Transverse colon (tissue), 4 donors: ENCODE measurements around the gene ZBTB7C. TPM values are rescaled to one million over a fixed set of nuclear protein-coding genes. Genes with fewer than 3 reads are reported as not detected.

Source experiments
- DNase-seq: peaks from one replicate; pipeline ENCODE4 v3.0.0-alpha.2; 2019
- H3K27ac ChIP-seq, 4 donors: fragments of 200-600 bp; sonication (generic); 2 replicates each; pipeline ENCODE4 v1.5.1; 2016 to 2018; ENCODE audit warnings: inconsistent platforms in 4 of 4
- H3K27me3 ChIP-seq: fragments of 200-600 bp; sonication (generic); 2 replicates; pipeline ENCODE4 v1.5.1; 2017; ENCODE audit warnings: inconsistent platforms
- H3K36me3 ChIP-seq, 4 donors: fragments of 200-600 bp; sonication (generic); 2 replicates each; pipeline ENCODE4 v1.5.1; 2017 to 2019; ENCODE audit warnings: inconsistent platforms in 4 of 4
- H3K4me1 ChIP-seq, 4 donors: fragments of 200-600 bp; sonication (generic); 2 replicates each; pipeline ENCODE4 v1.5.1; 2017 to 2020; ENCODE audit warnings: inconsistent platforms in 4 of 4
- H3K4me3 ChIP-seq, 4 donors: fragments of 200-600 bp; sonication (generic); 1 replicate in 1 of 4; 2 replicates in 3 of 4; pipeline versions ENCODE4 v1.5.1 to v1.6.1; 2017 to 2019; ENCODE audit warnings: inconsistent platforms in 4 of 4
- H3K9me3 ChIP-seq, 2 donors: fragments of 200-600 bp; sonication (generic); 2 replicates each; pipeline ENCODE4 v1.5.1; 2017 to 2019; ENCODE audit warnings: inconsistent platforms in 2 of 2
- EP300 ChIP-seq: sonication (generic); formaldehyde crosslinking; IDR thresholded peaks from one replicate; pipeline ENCODE4 v1.6.1; 2017; ENCODE audit warnings: antibody characterized with exemption, low read depth
- POLR2A ChIP-seq: fragments of 450-650 bp; IDR thresholded peaks from one replicate; pipeline ENCODE4 v1.6.1; 2016; ENCODE audit warnings: antibody characterized with exemption, mild to moderate bottlenecking, moderate library complexity
- POLR2AphosphoS5 ChIP-seq, 3 donors: sonication (generic); formaldehyde crosslinking; IDR thresholded peaks; one replicate each; pipeline ENCODE4 v1.6.1; 2016; ENCODE audit warnings: antibody characterized with exemption in 3 of 3
- WGBS, 2 donors: methylation state at CpG; one replicate each; pipeline ENCODE4 v1.1.5; 2018; ENCODE audit warnings: low coverage in 1 of 2; 5-methylcytosine and 5-hydroxymethylcytosine counted together
- in situ Hi-C, 4 donors: fragments of 200-750 bp; cut with MboI; loops; one replicate each; pipeline versions ENCODE4 v1.15.0 to v1.15.1; 2017; ENCODE audit warnings: low sequenced_read_pairs in 3 of 4, low pct_ligation_motif_present in 1 of 4, low pct_unique_long_range_greater_than_20kb in 1 of 4
- intact Hi-C: fragments of 100-400 bp; cut with DNase I; formaldehyde crosslinking; loops from one replicate; pipeline ENCODE4 v1.15.1; 2023; ENCODE audit warnings: low total_unique reads
- total RNA-seq, 4 donors: library from RNA; depleted of rRNA; stranded (reverse); fragments of >200 nt; gene quantifications; one replicate each; pipeline ENCODE4 v1.1.0, GENCODE V29; 2016
- TF ChIP-seq, protein P1 (sequence below), 5 experiments: fragments of 200-600 bp in 3 of 5; fragments of 450-650 bp in 2 of 5; sonication (generic) in 3 of 5; IDR thresholded peaks; 1 replicate in 2 of 5; 2 replicates in 3 of 5; pipeline ENCODE4 v1.5.1; 2016 to 2017; ENCODE audit warnings: antibody characterized with exemption in 5 of 5, inconsistent platforms in 3 of 5, mild to moderate bottlenecking in 2 of 5, moderate library complexity in 1 of 5

ZBTB7C gene
- total RNA-seq, 4 donors from 2014 or later = 38.4 to 81.2 (median 47.5) TPM

DNA sequence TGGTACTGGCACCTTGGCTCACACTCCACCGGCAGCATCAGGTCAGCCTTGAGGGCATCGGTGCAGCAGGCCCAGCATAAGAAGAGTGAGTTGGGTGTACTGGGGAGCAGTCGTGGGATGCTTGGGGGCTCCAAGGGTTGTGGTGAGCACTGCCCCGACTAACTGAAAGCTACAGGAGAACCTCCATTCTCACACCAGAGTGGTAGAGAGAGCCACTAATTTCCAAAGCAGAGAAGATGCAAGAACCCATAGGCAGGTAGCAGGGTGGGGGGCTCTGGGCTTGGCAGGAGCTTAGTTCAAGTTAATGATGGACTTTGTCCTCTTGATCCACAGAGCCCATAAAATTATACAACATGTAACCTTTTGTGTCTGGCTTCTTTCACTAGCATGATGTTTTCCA lies 330.7 kb downstream of the ZBTB7C start:
- intact Hi-C loops (loop anchor here (5.0 kb wide), 1 partner anchor 39 kb away; no protein-coding TSS in a partner anchor), in situ Hi-C loops (no loop called here)
- Histone ChIP-seq H3K4me3 (no peak overlapping the region), H3K4me1 (no peaks in the 10 kb centered on the region), H3K9me3 (no peaks in the 10 kb centered on the region), H3K27ac (no peak overlapping the region), H3K36me3 (no peaks in the 10 kb centered on the region), H3K27me3 (no peaks in the 10 kb centered on the region)
- DNase-seq = no peak
- TF ChIP-seq POLR2A = no peak
- TF ChIP-seq, protein P1, sequence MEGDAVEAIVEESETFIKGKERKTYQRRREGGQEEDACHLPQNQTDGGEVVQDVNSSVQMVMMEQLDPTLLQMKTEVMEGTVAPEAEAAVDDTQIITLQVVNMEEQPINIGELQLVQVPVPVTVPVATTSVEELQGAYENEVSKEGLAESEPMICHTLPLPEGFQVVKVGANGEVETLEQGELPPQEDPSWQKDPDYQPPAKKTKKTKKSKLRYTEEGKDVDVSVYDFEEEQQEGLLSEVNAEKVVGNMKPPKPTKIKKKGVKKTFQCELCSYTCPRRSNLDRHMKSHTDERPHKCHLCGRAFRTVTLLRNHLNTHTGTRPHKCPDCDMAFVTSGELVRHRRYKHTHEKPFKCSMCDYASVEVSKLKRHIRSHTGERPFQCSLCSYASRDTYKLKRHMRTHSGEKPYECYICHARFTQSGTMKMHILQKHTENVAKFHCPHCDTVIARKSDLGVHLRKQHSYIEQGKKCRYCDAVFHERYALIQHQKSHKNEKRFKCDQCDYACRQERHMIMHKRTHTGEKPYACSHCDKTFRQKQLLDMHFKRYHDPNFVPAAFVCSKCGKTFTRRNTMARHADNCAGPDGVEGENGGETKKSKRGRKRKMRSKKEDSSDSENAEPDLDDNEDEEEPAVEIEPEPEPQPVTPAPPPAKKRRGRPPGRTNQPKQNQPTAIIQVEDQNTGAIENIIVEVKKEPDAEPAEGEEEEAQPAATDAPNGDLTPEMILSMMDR (IDR thresholded peaks at IDR 0.05) = no peak
- TF ChIP-seq EP300 = no peak
- TF ChIP-seq POLR2AphosphoS5 (IDR thresholded peaks at IDR 0.05) = no peak
- WGBS, 2 donors = 89 to 100% methylated on average over 1 to 4 of the region's 4 CpGs

DNA sequence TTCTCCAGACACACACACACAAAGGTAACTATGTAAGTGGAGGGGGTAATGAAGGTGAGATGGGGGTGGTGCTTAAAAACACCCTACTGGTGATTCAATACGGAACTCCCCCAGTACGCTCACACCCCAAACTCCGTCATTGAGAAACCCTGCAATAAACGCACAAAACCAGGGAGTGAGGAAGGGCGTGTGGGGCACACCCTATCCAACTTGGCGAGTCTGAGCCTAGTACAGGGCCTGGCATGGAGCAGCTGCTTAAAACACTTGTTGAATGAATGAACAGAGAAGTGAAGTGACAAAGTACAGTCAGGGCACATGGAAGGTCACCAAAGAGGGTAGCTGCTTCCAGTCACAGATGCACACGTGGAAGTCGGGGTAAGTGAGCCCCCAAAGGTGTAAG lies 331.9 kb downstream of the ZBTB7C start:
- H3K27me3 ChIP-seq = no peaks in the 10 kb centered on the region
- 56 to 62% methylated on average over 7 to 8 of the region's 8 CpGs for WGBS, 2 donors
- DNase-seq = peak; percentile 41

DNA sequence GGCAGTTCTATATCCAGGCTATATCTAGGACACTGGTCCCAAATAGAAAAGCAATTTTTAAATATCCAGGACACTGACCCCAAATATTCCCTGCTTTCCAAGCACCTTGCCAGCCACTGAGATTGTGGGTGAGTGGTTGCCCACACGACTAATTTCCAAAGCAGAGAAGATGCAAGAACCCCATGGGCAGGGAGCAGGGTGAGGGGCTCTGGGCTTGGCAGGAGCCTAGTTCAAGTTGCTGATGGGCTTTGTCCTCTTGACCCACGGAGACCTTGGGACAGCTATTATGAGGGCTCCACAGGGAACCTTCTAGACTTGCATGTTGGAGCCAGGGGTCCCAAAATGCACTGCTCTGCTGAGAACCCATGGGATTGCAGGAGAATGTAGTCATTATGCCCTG lies 332.7 kb downstream of the ZBTB7C start:
- H3K4me3 ChIP-seq = no peak overlapping the region
- no peaks in the 10 kb centered on the region for H3K27me3 ChIP-seq
- intact Hi-C loops (loop anchor here (5.0 kb wide), 1 partner anchor 41 kb away; no protein-coding TSS in a partner anchor), in situ Hi-C loops (no loop called here)
- no peak for DNase-seq
- H3K36me3 ChIP-seq = no peaks in the 10 kb centered on the region
- 71% methylated on average over 2 of the region's 2 CpGs; no CpG with 5 or more reads in 1 of the 2 donors for WGBS, 2 donors
- H3K9me3 ChIP-seq = no peaks in the 10 kb centered on the region
- H3K27ac ChIP-seq = no peak overlapping the region
- H3K4me1 ChIP-seq = no peaks in the 10 kb centered on the region
- TF ChIP-seq POLR2A (no peak), POLR2AphosphoS5 (IDR thresholded peaks at IDR 0.05) (no peak), EP300 (no peak)

More for the DNA sequence above, 331.9 kb downstream of the ZBTB7C start:
- Histone ChIP-seq H3K36me3 (no peaks in the 10 kb centered on the region), H3K4me3 (no peak overlapping the region), H3K4me1 (no peaks in the 10 kb centered on the region), H3K9me3 (no peaks in the 10 kb centered on the region), H3K27ac (no peak overlapping the region)
- in situ Hi-C loops (no loop called here), intact Hi-C loops (loop anchor here (5.0 kb wide), 1 partner anchor 40 kb away; no protein-coding TSS in a partner anchor)
- TF ChIP-seq EP300 (no peak), POLR2A (no peak), POLR2AphosphoS5 (IDR thresholded peaks at IDR 0.05) (no peak)
- TF ChIP-seq, protein P1 (IDR thresholded peaks at IDR 0.05) = no peak

DNA sequence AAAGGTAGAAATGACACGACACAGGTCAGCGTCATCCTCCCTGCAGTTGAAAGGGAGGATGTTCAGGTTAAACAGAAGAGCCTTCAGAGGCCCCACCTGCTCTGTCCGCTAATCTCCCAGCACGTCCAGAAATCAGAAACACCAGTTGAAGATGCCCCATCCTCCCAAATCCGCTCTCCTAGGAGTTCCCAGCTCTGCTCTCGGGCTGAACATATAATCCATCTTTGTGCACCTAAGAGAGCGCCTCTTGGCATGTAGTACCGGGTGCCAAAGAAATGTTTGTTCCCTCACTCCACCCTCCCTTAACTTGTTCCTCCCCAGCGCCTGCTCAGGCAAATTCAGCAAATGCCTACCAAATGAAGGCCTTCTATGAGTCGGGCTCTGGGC lies 333.5 kb downstream of the ZBTB7C start:
- Histone ChIP-seq H3K4me3 (no peak overlapping the region), H3K36me3 (no peaks in the 10 kb centered on the region), H3K27ac (no peak overlapping the region), H3K4me1 (no peaks in the 10 kb centered on the region), H3K9me3 (no peaks in the 10 kb centered on the region), H3K27me3 (no peaks in the 10 kb centered on the region)
- DNase-seq = no peak
- WGBS, 2 donors = 88% methylated on average over 10 of the region's 10 CpGs; no CpG with 5 or more reads in 1 of the 2 donors
- in situ Hi-C loops (no loop called here), intact Hi-C loops (loop anchor here (5.0 kb wide), 1 partner anchor 42 kb away; no protein-coding TSS in a partner anchor)
- TF ChIP-seq, protein P1 (IDR thresholded peaks at IDR 0.05) = no peak
- TF ChIP-seq POLR2A = no peak
- TF ChIP-seq POLR2AphosphoS5 (IDR thresholded peaks at IDR 0.05) = no peak
- TF ChIP-seq EP300 = no peak
